CD4-positive, alpha-beta memory T cell (primary cell): ENCODE data around the gene CRYGB. TPM values are rescaled to one million over a fixed set of nuclear protein-coding genes. Genes with fewer than 3 reads are reported as not detected.
"Not testable (repeated sequence)": the region's sequence is repeated elsewhere in the genome, so short reads cannot be mapped to it uniquely, and the experiment has no call there.

Source experiments
- CTCF ChIA-PET: fragments of 350-600 bp; sonication (Branson Sonifier 250); formaldehyde crosslinking; loops from one replicate; lab custom pipeline; 2021; ENCODE audit warnings: inconsistent platforms; ENCODE audit not compliant: partially characterized antibody; lab: Charles Lee
- POLR2A ChIA-PET: fragments of 350-600 bp; sonication (Branson Sonifier 250); formaldehyde crosslinking; loops from one replicate; lab custom pipeline; 2021; ENCODE audit not compliant: partially characterized antibody; lab: Charles Lee
- DNase-seq, 5 donors: peaks; one replicate each; pipeline versions ENCODE4 v3.0.0 to v3.0.0-alpha.2; 2020 to 2022; ENCODE audit warnings: mixed read lengths in 1 of 5
- H3K27ac ChIP-seq: one replicate; pipeline ENCODE4 v1.7.0; 2013; ENCODE audit warnings: low read depth, low read length
- H3K27me3 ChIP-seq: 2 replicates; pipeline ENCODE4 v1.7.0; 2013; ENCODE audit warnings: mild to moderate bottlenecking, low read length, moderate library complexity; ENCODE audit not compliant: insufficient read depth
- H3K36me3 ChIP-seq: 2 replicates; pipeline ENCODE4 v1.7.0; 2013; ENCODE audit warnings: mild to moderate bottlenecking, low read length, moderate library complexity; ENCODE audit not compliant: insufficient read depth
- H3K4me1 ChIP-seq: 2 replicates; pipeline ENCODE4 v1.7.0; 2013; ENCODE audit warnings: mild to moderate bottlenecking, low read length, moderate library complexity; ENCODE audit not compliant: insufficient read depth
- H3K4me3 ChIP-seq, 2 donors: one replicate each; pipeline ENCODE4 v1.7.0; 2013; ENCODE audit warnings: low read length in 2 of 2, mild to moderate bottlenecking in 1 of 2
- H3K9me3 ChIP-seq, 2 donors: one replicate each; pipeline ENCODE4 v1.7.0; 2013; ENCODE audit warnings: low read length in 2 of 2, control low read depth in 1 of 2; ENCODE audit not compliant: control insufficient read depth in 1 of 2
- H3K27ac Mint-ChIP-seq, 7 donors: one replicate each; pipeline ENCODE4 v1.8.0; 2020 to 2021; ENCODE audit warnings: mixed read lengths in 7 of 7, mild to moderate bottlenecking in 6 of 7, inconsistent platforms in 3 of 7, moderate library complexity in 3 of 7
- H3K27me3 Mint-ChIP-seq, 2 donors: one replicate each; pipeline ENCODE4 v1.8.0; 2020 to 2021; ENCODE audit warnings: mixed read lengths in 2 of 2
- H3K36me3 Mint-ChIP-seq, 2 donors: one replicate each; pipeline ENCODE4 v1.8.0; 2020 to 2021; ENCODE audit warnings: mixed read lengths in 2 of 2, inconsistent platforms in 1 of 2, mild to moderate bottlenecking in 1 of 2
- H3K4me1 Mint-ChIP-seq, 4 donors: one replicate each; pipeline ENCODE4 v1.8.0; 2020 to 2021; ENCODE audit warnings: mixed read lengths in 4 of 4, mild to moderate bottlenecking in 1 of 4
- H3K4me3 Mint-ChIP-seq, 8 donors: one replicate each; pipeline ENCODE4 v1.8.0; 2020 to 2021; ENCODE audit warnings: mixed read lengths in 8 of 8, mild to moderate bottlenecking in 7 of 8, moderate library complexity in 6 of 8, inconsistent platforms in 3 of 8
- H3K9me3 Mint-ChIP-seq, 8 donors: one replicate each; pipeline ENCODE4 v1.8.0; 2020 to 2021; ENCODE audit warnings: mixed read lengths in 8 of 8, mild to moderate bottlenecking in 5 of 8, inconsistent platforms in 3 of 8, moderate library complexity in 1 of 8
- intact Hi-C: fragments of 100-400 bp; cut with micrococcal nuclease; formaldehyde crosslinking; loops from one replicate; pipeline ENCODE4 v1.15.1; 2023
- polyA plus RNA-seq, 2 donors: library from polyadenylated mRNA; unstranded; fragments of 300-500 nt; fragmentation: Illumina TruSeq; gene quantifications; one replicate each; pipeline ENCODE4 v1.2.3, GENCODE V29; 2021
- total RNA-seq, 2 experiments: library from RNA; stranded (reverse); gene quantifications; one replicate each; pipeline ENCODE4 v1.2.3, GENCODE V29; 2021

The CRYGB gene
- total and polyA plus RNA-seq, 4 experiments from 2014 or later: not detected

- H3K4me3 ChIP-seq: no peak overlapping the region
- H3K36me3 Mint-ChIP-seq: no peaks in the 10 kb centered on the region
- DNase-seq: no peak
- intact Hi-C loops: no loop called here
- no peak overlapping the region for H3K4me3 Mint-ChIP-seq
- peaks cover 0 to 2% (median 0%) of the 10 kb centered on the region in 8 donors for H3K9me3 Mint-ChIP-seq
- no peaks in the 10 kb centered on the region for H3K36me3 ChIP-seq
- no peak overlapping the region for H3K27ac Mint-ChIP-seq
- H3K9me3 ChIP-seq: no peaks in the 10 kb centered on the region
- no peaks in the 10 kb centered on the region for H3K27me3 ChIP-seq
- H3K27ac ChIP-seq: no peak overlapping the region
- CTCF ChIA-PET: no interaction called here
- POLR2A ChIA-PET: no interaction called here
- H3K4me1 ChIP-seq: no peaks in the 10 kb centered on the region
- H3K27me3 Mint-ChIP-seq: peaks cover 2 to 7% of the 10 kb centered on the region in 2 donors
- H3K4me1 Mint-ChIP-seq: peaks cover 0 to 4% (median 0%) of the 10 kb centered on the region in 4 donors
These were observed 33.0 kb downstream of the CRYGB start for GRCh38 chr2:208112969-208113368.

GRCh38 chr2:208112273-208112745 lies 33.6 kb downstream of the CRYGB start:
- POLR2A ChIA-PET, H3K27me3 Mint-ChIP-seq, H3K36me3 Mint-ChIP-seq, H3K9me3 Mint-ChIP-seq, H3K27ac ChIP-seq, H3K4me1 Mint-ChIP-seq, H3K9me3 ChIP-seq, CTCF ChIA-PET, H3K27ac Mint-ChIP-seq, H3K4me3 ChIP-seq, H3K4me3 Mint-ChIP-seq, DNase-seq, H3K4me1 ChIP-seq, H3K36me3 ChIP-seq, intact Hi-C loops, H3K27me3 ChIP-seq: not testable (repeated sequence)

GRCh38 chr2:208103616-208104015 lies 42.3 kb downstream of the CRYGB start:
- Histone ChIP-seq H3K4me1 (no peaks in the 10 kb centered on the region), H3K36me3 (no peaks in the 10 kb centered on the region), H3K27me3 (no peaks in the 10 kb centered on the region), H3K27ac (no peak overlapping the region), H3K4me3 (no peak overlapping the region), H3K9me3 (no peaks in the 10 kb centered on the region)
- Mint-ChIP-seq H3K4me1 (peaks cover 7 to 20% (median 9%) of the 10 kb centered on the region in 4 donors), H3K27ac (no peak overlapping the region), H3K36me3 (no peaks in the 10 kb centered on the region), H3K27me3 (peaks cover 5 to 16% of the 10 kb centered on the region in 2 donors), H3K9me3 (peaks cover 0 to 4% (median 0%) of the 10 kb centered on the region in 8 donors), H3K4me3 (no peak overlapping the region)
- no peak for DNase-seq
- CTCF ChIA-PET: no interaction called here
- POLR2A ChIA-PET: no interaction called here
- intact Hi-C loops: no loop called here

- H3K27ac ChIP-seq: no peak overlapping the region
- H3K4me1 ChIP-seq: no peaks in the 10 kb centered on the region
- H3K27me3 ChIP-seq: no peaks in the 10 kb centered on the region
- POLR2A ChIA-PET: no interaction called here
- H3K36me3 ChIP-seq: no peaks in the 10 kb centered on the region
- H3K36me3 Mint-ChIP-seq: no peaks in the 10 kb centered on the region
- H3K27me3 Mint-ChIP-seq: peaks cover 3 to 16% of the 10 kb centered on the region in 2 donors
- H3K27ac Mint-ChIP-seq: no peak overlapping the region
- DNase-seq: no peak
- H3K4me1 Mint-ChIP-seq: peaks cover 7 to 20% (median 9%) of the 10 kb centered on the region in 4 donors
- intact Hi-C loops: no loop called here
- CTCF ChIA-PET: interaction anchor here (0.8 to 1.2 kb wide), 2 partner anchors 8 to 9 kb away, joined by 3 read pairs; no protein-coding TSS in a partner anchor
- H3K9me3 Mint-ChIP-seq: peaks cover 0 to 4% (median 0%) of the 10 kb centered on the region in 8 donors
- H3K4me3 Mint-ChIP-seq: no peak overlapping the region
- no peaks in the 10 kb centered on the region for H3K9me3 ChIP-seq
- no peak overlapping the region for H3K4me3 ChIP-seq
These were observed 44.0 kb downstream of the CRYGB start for GRCh38 chr2:208101716-208102631.

- H3K4me3 Mint-ChIP-seq: no peak overlapping the region
These were observed 46.1 kb downstream of the CRYGB start for GRCh38 chr2:208099682-208100470.

GRCh38 chr2:208098701-208099100 lies 47.3 kb downstream of the CRYGB start:
- H3K4me1 Mint-ChIP-seq: peaks cover 7 to 20% (median 9%) of the 10 kb centered on the region in 4 donors
- DNase-seq, H3K9me3 ChIP-seq, H3K4me3 ChIP-seq, intact Hi-C loops, H3K4me3 Mint-ChIP-seq, H3K36me3 Mint-ChIP-seq, H3K9me3 Mint-ChIP-seq, H3K4me1 ChIP-seq, H3K27me3 ChIP-seq, H3K27ac Mint-ChIP-seq, POLR2A ChIA-PET, H3K27ac ChIP-seq, CTCF ChIA-PET, H3K27me3 Mint-ChIP-seq, H3K36me3 ChIP-seq: not testable (repeated sequence)

More at GRCh38 chr2:208099682-208100470, 46.1 kb downstream of the CRYGB start:
- no peak overlapping the region for H3K27ac ChIP-seq
- Mint-ChIP-seq H3K36me3 (no peaks in the 10 kb centered on the region), H3K9me3 (peaks cover 0 to 4% (median 0%) of the 10 kb centered on the region in 8 donors), H3K27me3 (peaks cover 0 to 7% of the 10 kb centered on the region in 2 donors), H3K4me1 (peaks cover 7 to 20% (median 9%) of the 10 kb centered on the region in 4 donors), H3K27ac (peak overlapping the region in 1 of 7 donors; percentile 69)
- no peaks in the 10 kb centered on the region for H3K9me3 ChIP-seq
- intact Hi-C loops: no loop called here
- DNase-seq: no peak
- H3K4me3 ChIP-seq: no peak overlapping the region
- no peaks in the 10 kb centered on the region for H3K36me3 ChIP-seq
- POLR2A ChIA-PET: no interaction called here
- H3K4me1 ChIP-seq: no peaks in the 10 kb centered on the region
- CTCF ChIA-PET: no interaction called here
- H3K27me3 ChIP-seq: no peaks in the 10 kb centered on the region

- DNase-seq: no peak
- H3K36me3 Mint-ChIP-seq: no peaks in the 10 kb centered on the region
- H3K36me3 ChIP-seq: no peaks in the 10 kb centered on the region
- intact Hi-C loops: no loop called here
- no peaks in the 10 kb centered on the region for H3K4me1 ChIP-seq
- no peak overlapping the region for H3K4me3 ChIP-seq
- H3K9me3 Mint-ChIP-seq: peaks cover 0 to 4% (median 0%) of the 10 kb centered on the region in 8 donors
- no peaks in the 10 kb centered on the region for H3K9me3 ChIP-seq
- H3K27ac Mint-ChIP-seq: no peak overlapping the region
- H3K27ac ChIP-seq: no peak overlapping the region
- ChIA-PET POLR2A (no interaction called here), CTCF (no interaction called here)
- peaks cover 7 to 20% (median 9%) of the 10 kb centered on the region in 4 donors for H3K4me1 Mint-ChIP-seq
- peaks cover 0 to 7% of the 10 kb centered on the region in 2 donors for H3K27me3 Mint-ChIP-seq
- no peak overlapping the region for H3K4me3 Mint-ChIP-seq
- H3K27me3 ChIP-seq: no peaks in the 10 kb centered on the region
These were observed 47.7 kb downstream of the CRYGB start for GRCh38 chr2:208098267-208098666.
